Esophagus squamous epithelium (tissue), 4 donors: ENCODE data around the gene AEN.

Experiments
- CTCF ChIP-seq, 6 experiments: fragments of 450-650 bp in 4 of 6; fragments of 200-600 bp in 2 of 6; sonication (generic) in 2 of 6; IDR thresholded peaks; one replicate each; pipeline ENCODE4 v1.5.1; 2016 to 2019; ENCODE audit warnings: antibody characterized with exemption in 6 of 6, mild to moderate bottlenecking in 4 of 6, moderate library complexity in 4 of 6
- POLR2A ChIP-seq, 4 donors: fragments of 450-650 bp; IDR thresholded peaks; one replicate each; pipeline ENCODE4 v1.6.1; 2017; ENCODE audit warnings: antibody characterized with exemption in 4 of 4, mild to moderate bottlenecking in 4 of 4, moderate library complexity in 3 of 4

- no peak for TF ChIP-seq CTCF (IDR thresholded peaks at IDR 0.05)
- TF ChIP-seq POLR2A (IDR thresholded peaks at IDR 0.05), result no peak
Observed at GRCh38 chr15:88605189-88606069, 15.7 kb upstream of the AEN start.
